Esophagus muscularis mucosa (tissue), 4 donors: ENCODE results near the gene ATP2B2.

Source experiments
- CTCF ChIP-seq, 3 experiments: fragments of 200-600 bp in 2 of 3; fragments of 450-650 bp in 1 of 3; sonication (generic) in 2 of 3; IDR thresholded peaks; one replicate each; pipeline ENCODE4 v1.5.1; 2017 to 2019; ENCODE audit warnings: antibody characterized with exemption in 3 of 3, mild to moderate bottlenecking in 2 of 3, moderate library complexity in 1 of 3
- EP300 ChIP-seq: sonication (generic); formaldehyde crosslinking; IDR thresholded peaks from one replicate; pipeline ENCODE4 v1.6.1; 2017; ENCODE audit warnings: antibody characterized with exemption
- POLR2A ChIP-seq: fragments of 450-650 bp; IDR thresholded peaks from one replicate; pipeline ENCODE4 v1.6.1; 2017; ENCODE audit warnings: antibody characterized with exemption, moderate library complexity, mild to moderate bottlenecking, low read depth
- POLR2AphosphoS5 ChIP-seq, 2 donors: sonication (generic); formaldehyde crosslinking; IDR thresholded peaks; one replicate each; pipeline ENCODE4 v1.6.1; 2017; ENCODE audit warnings: antibody characterized with exemption in 2 of 2

DNA sequence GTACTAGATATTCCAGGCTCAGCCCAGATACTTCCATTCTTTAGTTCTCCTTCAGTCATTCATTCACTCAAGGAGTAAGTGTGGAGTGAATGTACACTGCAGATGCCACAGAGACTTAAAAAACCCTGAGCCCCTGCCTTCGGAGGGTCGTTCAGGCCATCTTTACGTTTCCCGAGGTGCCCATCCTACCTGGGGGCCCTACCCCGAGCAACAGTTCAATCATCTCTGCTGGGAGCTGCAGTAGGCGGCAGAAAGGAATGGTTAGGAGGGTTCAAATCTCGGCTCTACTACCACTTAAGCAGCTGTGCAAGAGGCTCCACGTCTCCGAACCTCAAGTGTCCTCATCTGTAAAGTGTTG, 185.1 kb downstream of the ATP2B2 start:
- no peak for TF ChIP-seq POLR2AphosphoS5 (IDR thresholded peaks at IDR 0.05)
- TF ChIP-seq CTCF (IDR thresholded peaks at IDR 0.05), result no peak
- no peak for TF ChIP-seq POLR2A
- TF ChIP-seq EP300, result no peak
